NCI-H2081 treated with DMSO at 0.1 percent for 48 hours (cell line): ENCODE data around the gene FAM111A.

Experiments
- DNase-seq: peaks from one replicate; lab custom pipeline; 2025; lab: John Stamatoyannopoulos, UW

FAM111A gene

DNA sequence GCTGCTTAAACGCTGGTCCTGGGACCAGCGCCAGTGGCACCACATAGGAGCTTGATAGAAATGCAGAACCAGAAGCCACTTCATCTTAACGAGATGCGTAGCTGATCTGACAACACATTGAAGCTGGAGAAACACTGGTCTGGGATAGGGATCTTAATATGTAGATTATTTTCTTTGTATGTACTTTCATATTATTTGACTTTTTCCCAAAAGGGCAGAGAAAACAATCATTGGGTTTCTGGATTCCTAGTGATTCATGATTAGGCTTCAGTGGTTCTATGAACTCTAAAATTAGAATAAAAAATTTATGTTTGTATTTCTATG is 57.7 kb downstream of the FAM111A start:
- no peak for DNase-seq

DNA sequence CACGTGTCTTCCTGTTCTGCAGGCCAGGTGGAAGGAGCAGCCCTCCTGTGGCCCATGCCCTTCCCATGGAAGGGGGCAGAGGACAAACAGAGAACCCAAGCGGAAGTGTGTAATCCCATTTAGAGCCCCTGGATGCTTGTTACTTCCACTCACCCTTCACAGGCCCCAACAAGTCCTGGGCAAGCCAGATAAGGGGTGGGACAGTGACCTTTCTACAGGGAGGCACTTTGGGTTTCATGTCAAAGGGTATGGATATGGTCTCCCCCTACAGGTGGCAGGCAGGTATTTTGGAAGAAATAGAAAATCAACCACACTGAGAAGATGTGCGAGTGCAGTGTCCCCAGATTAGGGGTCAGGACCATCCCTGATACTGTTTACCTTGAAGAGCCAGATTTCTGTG is 58.7 kb downstream of the FAM111A start:
- DNase-seq, result no peak
